ENCODE results near the gene VSIR. TPM values are rescaled to one million over a fixed set of nuclear protein-coding genes. Genes with fewer than 3 reads are reported as not detected.

VSIR gene
- total RNA-seq, 1 experiment from 2014 or later: 0.07 TPM

GRCh38 chr10:71802235-71802634 is 28.9 kb upstream of the VSIR start:
- Histone ChIP-seq H3K4me2 (ENCODE audit: low read depth, low read length, poor library complexity, severe bottlenecking) (no peak overlapping the region), H3K9me2 (replicated peaks; ENCODE audit: insufficient read depth, low read length) (no peaks in the 10 kb centered on the region), H3K27me3 (ENCODE audit: low read length) (no peaks in the 10 kb centered on the region), H3K79me2 (ENCODE audit: low read length) (no peaks in the 10 kb centered on the region), H3K4me3 (ENCODE audit: low read length) (no peak overlapping the region), H2AFZ (ENCODE audit: low read length) (no peak overlapping the region), H3K9me3 (ENCODE audit: low read length) (no peaks in the 10 kb centered on the region), H3K36me3 (ENCODE audit: insufficient read depth, low read length) (no peaks in the 10 kb centered on the region), H4K20me1 (ENCODE audit: insufficient read depth, low read depth, low read length) (no peaks in the 10 kb centered on the region), H3K27ac (ENCODE audit: low read length) (no peak overlapping the region), H3K4me1 (ENCODE audit: low read length) (peaks cover 20% of the 10 kb centered on the region), H3K9ac (ENCODE audit: low read length) (no peak overlapping the region)
- DNase-seq: no peak

GRCh38 chr10:71801361-71801760 is 28.0 kb upstream of the VSIR start:
- Histone ChIP-seq H3K9me2 (replicated peaks; ENCODE audit: insufficient read depth, low read length) (no peaks in the 10 kb centered on the region), H3K4me2 (ENCODE audit: low read depth, low read length, poor library complexity, severe bottlenecking) (peak overlapping the region; percentile 29), H3K36me3 (ENCODE audit: insufficient read depth, low read length) (no peaks in the 10 kb centered on the region), H3K4me3 (ENCODE audit: low read length) (no peak overlapping the region), H3K9me3 (ENCODE audit: low read length) (no peaks in the 10 kb centered on the region), H3K9ac (ENCODE audit: low read length) (no peak overlapping the region), H2AFZ (ENCODE audit: low read length) (no peak overlapping the region), H3K79me2 (ENCODE audit: low read length) (no peaks in the 10 kb centered on the region), H4K20me1 (ENCODE audit: insufficient read depth, low read depth, low read length) (no peaks in the 10 kb centered on the region), H3K27me3 (ENCODE audit: low read length) (no peaks in the 10 kb centered on the region), H3K4me1 (ENCODE audit: low read length) (peaks cover 20% of the 10 kb centered on the region), H3K27ac (ENCODE audit: low read length) (peak overlapping the region; percentile 21; the same call in 1 of the 2 replicates)
- DNase-seq: peak; percentile 86

- Histone ChIP-seq H2AFZ (ENCODE audit: low read length) (no peak overlapping the region), H3K4me2 (ENCODE audit: low read depth, low read length, poor library complexity, severe bottlenecking) (no peak overlapping the region), H3K27me3 (ENCODE audit: low read length) (no peaks in the 10 kb centered on the region), H3K4me3 (ENCODE audit: low read length) (no peak overlapping the region), H4K20me1 (ENCODE audit: insufficient read depth, low read depth, low read length) (no peaks in the 10 kb centered on the region), H3K27ac (ENCODE audit: low read length) (no peak overlapping the region), H3K4me1 (ENCODE audit: low read length) (peaks cover 20% of the 10 kb centered on the region), H3K9me2 (replicated peaks; ENCODE audit: insufficient read depth, low read length) (no peaks in the 10 kb centered on the region), H3K36me3 (ENCODE audit: insufficient read depth, low read length) (no peaks in the 10 kb centered on the region), H3K9me3 (ENCODE audit: low read length) (no peaks in the 10 kb centered on the region), H3K9ac (ENCODE audit: low read length) (no peak overlapping the region), H3K79me2 (ENCODE audit: low read length) (no peaks in the 10 kb centered on the region)
- no peak for DNase-seq
Measured at GRCh38 chr10:71799608-71800453, 26.5 kb upstream of the VSIR start.

GRCh38 chr10:71799112-71799511 is 25.8 kb upstream of the VSIR start:
- H3K9me2 ChIP-seq (replicated peaks; ENCODE audit: insufficient read depth, low read length): no peaks in the 10 kb centered on the region
- no peaks in the 10 kb centered on the region for H3K79me2 ChIP-seq (ENCODE audit: low read length)
- no peak for DNase-seq
- no peaks in the 10 kb centered on the region for H4K20me1 ChIP-seq (ENCODE audit: insufficient read depth, low read depth, low read length)
- H3K4me2 ChIP-seq (ENCODE audit: low read depth, low read length, poor library complexity, severe bottlenecking): no peak overlapping the region
- no peaks in the 10 kb centered on the region for H3K27me3 ChIP-seq (ENCODE audit: low read length)
- H2AFZ ChIP-seq (ENCODE audit: low read length): no peak overlapping the region
- H3K9me3 ChIP-seq (ENCODE audit: low read length): no peaks in the 10 kb centered on the region
- H3K36me3 ChIP-seq (ENCODE audit: insufficient read depth, low read length): no peaks in the 10 kb centered on the region
- H3K4me3 ChIP-seq (ENCODE audit: low read length): no peak overlapping the region
- H3K27ac ChIP-seq (ENCODE audit: low read length): no peak overlapping the region
- H3K4me1 ChIP-seq (ENCODE audit: low read length): peaks cover 20% of the 10 kb centered on the region
- no peak overlapping the region for H3K9ac ChIP-seq (ENCODE audit: low read length)

- Histone ChIP-seq H3K4me3 (ENCODE audit: low read length) (no peak overlapping the region), H3K36me3 (ENCODE audit: insufficient read depth, low read length) (no peaks in the 10 kb centered on the region), H4K20me1 (ENCODE audit: insufficient read depth, low read depth, low read length) (no peaks in the 10 kb centered on the region), H3K9me3 (ENCODE audit: low read length) (no peaks in the 10 kb centered on the region), H3K9me2 (replicated peaks; ENCODE audit: insufficient read depth, low read length) (no peaks in the 10 kb centered on the region), H2AFZ (ENCODE audit: low read length) (no peak overlapping the region), H3K79me2 (ENCODE audit: low read length) (no peaks in the 10 kb centered on the region), H3K4me2 (ENCODE audit: low read depth, low read length, poor library complexity, severe bottlenecking) (no peak overlapping the region), H3K9ac (ENCODE audit: low read length) (no peak overlapping the region), H3K4me1 (ENCODE audit: low read length) (peaks cover 20% of the 10 kb centered on the region), H3K27ac (ENCODE audit: low read length) (no peak overlapping the region), H3K27me3 (ENCODE audit: low read length) (no peaks in the 10 kb centered on the region)
- no peak for DNase-seq
Measured at GRCh38 chr10:71798308-71798624, 24.9 kb upstream of the VSIR start.

- Histone ChIP-seq H3K27me3 (ENCODE audit: low read length) (no peaks in the 10 kb centered on the region), H3K9ac (ENCODE audit: low read length) (no peak overlapping the region), H3K4me2 (ENCODE audit: low read depth, low read length, poor library complexity, severe bottlenecking) (no peak overlapping the region), H3K79me2 (ENCODE audit: low read length) (no peaks in the 10 kb centered on the region), H2AFZ (ENCODE audit: low read length) (no peak overlapping the region), H4K20me1 (ENCODE audit: insufficient read depth, low read depth, low read length) (no peaks in the 10 kb centered on the region), H3K9me2 (replicated peaks; ENCODE audit: insufficient read depth, low read length) (no peaks in the 10 kb centered on the region), H3K4me3 (ENCODE audit: low read length) (no peak overlapping the region), H3K9me3 (ENCODE audit: low read length) (no peaks in the 10 kb centered on the region), H3K27ac (ENCODE audit: low read length) (no peak overlapping the region), H3K36me3 (ENCODE audit: insufficient read depth, low read length) (no peaks in the 10 kb centered on the region), H3K4me1 (ENCODE audit: low read length) (peaks cover 20% of the 10 kb centered on the region)
- no peak for DNase-seq
Measured at GRCh38 chr10:71797533-71798307, 24.4 kb upstream of the VSIR start.

- DNase-seq: peak; percentile 79
- no peak overlapping the region for H3K4me3 ChIP-seq (ENCODE audit: low read length)
- H3K27me3 ChIP-seq (ENCODE audit: low read length): no peaks in the 10 kb centered on the region
- H3K9me2 ChIP-seq (replicated peaks; ENCODE audit: insufficient read depth, low read length): no peaks in the 10 kb centered on the region
- H3K4me1 ChIP-seq (ENCODE audit: low read length): peaks cover 14% of the 10 kb centered on the region
- H3K9ac ChIP-seq (ENCODE audit: low read length): no peak overlapping the region
- no peak overlapping the region for H3K4me2 ChIP-seq (ENCODE audit: low read depth, low read length, poor library complexity, severe bottlenecking)
- H2AFZ ChIP-seq (ENCODE audit: low read length): no peak overlapping the region
- H3K79me2 ChIP-seq (ENCODE audit: low read length): no peaks in the 10 kb centered on the region
- H3K27ac ChIP-seq (ENCODE audit: low read length): no peak overlapping the region
- H3K36me3 ChIP-seq (ENCODE audit: insufficient read depth, low read length): no peaks in the 10 kb centered on the region
- no peaks in the 10 kb centered on the region for H4K20me1 ChIP-seq (ENCODE audit: insufficient read depth, low read depth, low read length)
- H3K9me3 ChIP-seq (ENCODE audit: low read length): no peaks in the 10 kb centered on the region
Measured at GRCh38 chr10:71796749-71797405, 23.6 kb upstream of the VSIR start.

- Histone ChIP-seq H3K4me3 (ENCODE audit: low read length) (no peak overlapping the region), H3K36me3 (ENCODE audit: insufficient read depth, low read length) (no peaks in the 10 kb centered on the region), H3K4me1 (ENCODE audit: low read length) (no peaks in the 10 kb centered on the region), H2AFZ (ENCODE audit: low read length) (no peak overlapping the region), H3K79me2 (ENCODE audit: low read length) (no peaks in the 10 kb centered on the region), H3K27me3 (ENCODE audit: low read length) (no peaks in the 10 kb centered on the region), H3K9ac (ENCODE audit: low read length) (no peak overlapping the region), H4K20me1 (ENCODE audit: insufficient read depth, low read depth, low read length) (no peaks in the 10 kb centered on the region), H3K27ac (ENCODE audit: low read length) (no peak overlapping the region), H3K9me3 (ENCODE audit: low read length) (no peaks in the 10 kb centered on the region), H3K4me2 (ENCODE audit: low read depth, low read length, poor library complexity, severe bottlenecking) (no peak overlapping the region), H3K9me2 (replicated peaks; ENCODE audit: insufficient read depth, low read length) (no peaks in the 10 kb centered on the region)
- peak; percentile 54 for DNase-seq
Measured at GRCh38 chr10:71795248-71795647, 21.9 kb upstream of the VSIR start.

All from Karpas-422 (cell line).